Transverse colon (tissue), 4 donors: Measurements from ENCODE around the gene PLXNA2.

Experiments
- CTCF ChIP-seq, 5 experiments: fragments of 200-600 bp in 3 of 5; fragments of 450-650 bp in 2 of 5; sonication (generic) in 3 of 5; IDR thresholded peaks; 1 replicate in 2 of 5; 2 replicates in 3 of 5; pipeline ENCODE4 v1.5.1; 2016 to 2017; ENCODE audit warnings: antibody characterized with exemption in 5 of 5, inconsistent platforms in 3 of 5, mild to moderate bottlenecking in 2 of 5, moderate library complexity in 1 of 5
- POLR2A ChIP-seq: fragments of 450-650 bp; IDR thresholded peaks from one replicate; pipeline ENCODE4 v1.6.1; 2016; ENCODE audit warnings: antibody characterized with exemption, mild to moderate bottlenecking, moderate library complexity
- POLR2AphosphoS5 ChIP-seq, 3 donors: sonication (generic); formaldehyde crosslinking; IDR thresholded peaks; one replicate each; pipeline ENCODE4 v1.6.1; 2016; ENCODE audit warnings: antibody characterized with exemption in 3 of 3

GRCh38 chr1:208273386-208274017 is 29.3 kb upstream of the PLXNA2 start:
- TF ChIP-seq POLR2AphosphoS5 (IDR thresholded peaks at IDR 0.05) (no peak), CTCF (IDR thresholded peaks at IDR 0.05) (no peak), POLR2A (no peak)
